HepG2 (cell line): Measurements from ENCODE around the gene RPS28. TPM values are rescaled to one million over a fixed set of nuclear protein-coding genes. Genes with fewer than 3 reads are reported as not detected.

Experiments used
- ATAC-seq: fragments of 200-7000 bp; cut with Tn5 transposase; 3 replicates; pipeline ENCODE4 v1.9.1; 2020; ENCODE audit warnings: mild to moderate bottlenecking, moderate library complexity
- BruUV-seq: library from RNA; stranded (reverse); fragments of 400-500 nt; replicated peaks from 2 replicates; lab custom pipeline; 2021; lab: Mats Ljungman, UMichigan
- CTCF ChIA-PET: fragments of 300-600 bp; formaldehyde crosslinking; extraction: SDS; loops from one replicate; lab custom pipeline; 2021; ENCODE audit warnings: low total read pairs, inconsistent platforms, low intra/inter-chr PET ratio; lab: Yijun Ruan, JAX
- POLR2A ChIA-PET: fragments of 350-600 bp; sonication (Branson Sonifier 250); formaldehyde crosslinking; loops from one replicate; lab custom pipeline; 2020; ENCODE audit warnings: antibody characterized with exemption, inconsistent platforms; lab: Yijun Ruan, JAX
- DNase-seq: peaks from one replicate; pipeline ENCODE4 v3.0.0-alpha.2; 2015; ENCODE audit warnings: low spot score
- FAIRE-seq: peaks from 3 replicates; lab custom pipeline; 2011; peaks lifted over from hg19 to GRCh38; lab: Jason Lieb, UNC
- H2AFZ ChIP-seq: one replicate; pipeline ENCODE4 v1.6.1; 2011; ENCODE audit warnings: low read length, inconsistent platforms
- H3K27ac ChIP-seq: fragments of 300-600 bp; 3 replicates; pipeline ENCODE4 v1.8.0; 2011; ENCODE audit warnings: mixed run types, mild to moderate bottlenecking, mixed read lengths, low read length, inconsistent platforms; ENCODE audit not compliant: insufficient read depth; ENCODE audit errors: extremely low read length
- H3K27me3 ChIP-seq, 2 experiments: fragments of 200-600 bp in 1 of 2; 2 replicates in 1 of 2; 3 replicates in 1 of 2; pipeline versions ENCODE4 v1.6.0 to v1.8.0; 2011; ENCODE audit warnings: low read length in 2 of 2, mild to moderate bottlenecking in 2 of 2, moderate library complexity in 2 of 2, inconsistent platforms in 1 of 2; ENCODE audit not compliant: insufficient read depth in 2 of 2, control insufficient read depth in 1 of 2
- H3K36me3 ChIP-seq, 2 experiments: fragments of 200-600 bp in 1 of 2; replicated peaks in 1 of 2; 2 replicates in 1 of 2; 3 replicates in 1 of 2; pipeline versions ENCODE4 v1.5.1 to v1.8.0; 2011; ENCODE audit warnings: low read length in 2 of 2, inconsistent platforms in 1 of 2; ENCODE audit not compliant: insufficient read depth in 2 of 2, control insufficient read depth in 1 of 2
- H3K4me1 ChIP-seq: 2 replicates; pipeline ENCODE4 v1.5.1; 2012; ENCODE audit warnings: low read length, inconsistent platforms; ENCODE audit not compliant: insufficient read depth
- H3K4me2 ChIP-seq: 2 replicates; pipeline ENCODE4 v1.6.0; 2011; ENCODE audit warnings: low read depth, low read length, inconsistent platforms
- H3K4me3 ChIP-seq, 3 experiments: fragments of 200-600 bp in 1 of 3; sonication (generic), shearing (Covaris generic) in 1 of 3; replicated peaks in 1 of 3; 2 replicates each; pipeline ENCODE4 v1.5.1; 2011 to 2016; ENCODE audit warnings: low read length in 3 of 3, inconsistent platforms in 2 of 3, low read depth in 2 of 3, mild to moderate bottlenecking in 2 of 3, control low read depth in 1 of 3, mixed read lengths in 1 of 3; ENCODE audit not compliant: insufficient read depth in 1 of 3
- H3K79me2 ChIP-seq: one replicate; pipeline ENCODE4 v1.6.1; 2011; ENCODE audit warnings: low read length, inconsistent platforms; ENCODE audit not compliant: insufficient read depth
- H3K9ac ChIP-seq: 2 replicates; pipeline ENCODE4 v1.6.0; 2011; ENCODE audit warnings: mild to moderate bottlenecking, low read depth, low read length, inconsistent platforms; ENCODE audit not compliant: insufficient read depth
- H3K9me3 ChIP-seq: 2 replicates; pipeline ENCODE4 v1.5.1; 2012; ENCODE audit warnings: mild to moderate bottlenecking, low read length
- H4K20me1 ChIP-seq: 2 replicates; pipeline ENCODE4 v1.6.0; 2011; ENCODE audit warnings: inconsistent platforms, mild to moderate bottlenecking, low read length, moderate library complexity; ENCODE audit not compliant: insufficient read depth
- GABPB1 ChIP-seq: IDR thresholded peaks from 2 replicates; pipeline ENCODE4 v1.6.1; 2016; ENCODE audit warnings: mild to moderate bottlenecking, missing genetic modification reagents, moderate library complexity, missing compliant biosample characterization
- HMG20A ChIP-seq: IDR thresholded peaks from 2 replicates; pipeline ENCODE4 v1.6.1; 2016; ENCODE audit warnings: borderline replicate concordance
- MBD4 ChIP-seq: IDR thresholded peaks from 2 replicates; pipeline ENCODE4 v1.6.1; 2012; ENCODE audit warnings: low read length, inconsistent platforms, borderline replicate concordance
- NFATC3 ChIP-seq: sonication (generic); formaldehyde crosslinking; IDR thresholded peaks from 2 replicates; pipeline ENCODE4 v1.5.1; 2020; ENCODE audit warnings: mild to moderate bottlenecking, missing genetic modification reagents
- NR2C2 ChIP-seq: sonication (generic); formaldehyde crosslinking; IDR thresholded peaks from 2 replicates; pipeline ENCODE4 v1.4.0; 2020; ENCODE audit warnings: missing genetic modification reagents, mild to moderate bottlenecking, moderate library complexity, borderline replicate concordance
- PRPF4 ChIP-seq: fragments of 200-400 bp; formaldehyde crosslinking; IDR thresholded peaks from 2 replicates; pipeline ENCODE4 v1.6.1; 2016; ENCODE audit warnings: low read length, low read depth; ENCODE audit not compliant: poor library complexity, severe bottlenecking
- SSRP1 ChIP-seq: IDR thresholded peaks from 2 replicates; pipeline ENCODE4 v1.6.1; 2016; ENCODE audit warnings: control low read depth
- TMF1 ChIP-seq: sonication (generic); formaldehyde crosslinking; IDR thresholded peaks from 2 replicates; pipeline ENCODE4 v1.8.1; 2022; ENCODE audit warnings: low read depth, missing genetic modification reagents
- ZFP37 ChIP-seq: sonication (generic); formaldehyde crosslinking; IDR thresholded peaks from 2 replicates; pipeline ENCODE4 v1.4.0; 2020; ENCODE audit warnings: missing genetic modification reagents, borderline replicate concordance
- ZFP62 ChIP-seq: sonication (generic); formaldehyde crosslinking; IDR thresholded peaks from 2 replicates; pipeline ENCODE4 v1.4.0; 2020; ENCODE audit warnings: missing genetic modification reagents
- ZNF296 ChIP-seq: sonication (generic); formaldehyde crosslinking; conservative IDR thresholded peaks from 2 replicates; pipeline ENCODE4 v1.5.0; 2020; ENCODE audit warnings: mild to moderate bottlenecking, missing genetic modification reagents
- ZNF615 ChIP-seq: sonication (generic); formaldehyde crosslinking; IDR thresholded peaks from 2 replicates; pipeline ENCODE4 v1.5.0; 2020; ENCODE audit warnings: mild to moderate bottlenecking, missing genetic modification reagents, borderline replicate concordance
- WGBS: methylation state at CpG from one replicate; pipeline ENCODE4 v1.1.6; 2017; ENCODE audit warnings: low lambda C conversion rate; 5-methylcytosine and 5-hydroxymethylcytosine counted together
- in situ Hi-C: cut with HindIII; loops from 2 replicates; pipeline ENCODE4 v1.10.0; 2017; ENCODE audit warnings: low pct_unique_long_range_greater_than_20kb; ENCODE audit not compliant: extremely low pct_ligation_motif_present
- intact Hi-C: fragments of 100-400 bp; cut with micrococcal nuclease; formaldehyde crosslinking; loops from one replicate; pipeline ENCODE4 v1.10.0; 2022; ENCODE audit not compliant: unreplicated experiment
- polyA plus RNA-seq, 8 experiments: library from polyadenylated mRNA; depleted of rRNA in 3 of 8; stranded (reverse) in 7 of 8; unstranded in 1 of 8; fragments of >200 nt; fragmentation: Illumina TruSeq in 4 of 8; extraction: Trizol in 4 of 8; gene quantifications; 2 replicates each; pipeline versions ENCODE4 v1.2.1 to v1.2.3, GENCODE V29; 2011 to 2016; ENCODE audit warnings: low read depth in 4 of 8, missing spikeins in 1 of 8, mixed read lengths in 1 of 8; ENCODE audit not compliant: insufficient read depth in 1 of 8
- total RNA-seq, 5 experiments: library from RNA; depleted of rRNA; stranded (reverse); fragments of >200 nt; fragmentation: Illumina TruSeq; extraction: Trizol; gene quantifications; 2 replicates each; pipeline ENCODE4 v1.2.3, GENCODE V29; 2016; ENCODE audit warnings: low read depth in 1 of 5
- TF ChIP-seq, protein P1 (sequence below): sonication (generic); formaldehyde crosslinking; IDR thresholded peaks from 2 replicates; pipeline ENCODE4 v1.5.0; 2020; ENCODE audit warnings: missing genetic modification reagents, mild to moderate bottlenecking, borderline replicate concordance
- TF ChIP-seq, protein P2 (sequence below): sonication (generic); formaldehyde crosslinking; IDR thresholded peaks from 2 replicates; pipeline ENCODE4 v1.4.0; 2020; ENCODE audit warnings: missing genetic modification reagents
- TF ChIP-seq, protein P3 (sequence below): sonication (generic); formaldehyde crosslinking; IDR thresholded peaks from 2 replicates; pipeline ENCODE4 v1.5.0; 2020; ENCODE audit warnings: missing genetic modification reagents, mild to moderate bottlenecking, borderline replicate concordance

RPS28 gene
- total and polyA plus RNA-seq, 2 of the 13 experiments (the other 11 are each of a cell fraction or from before 2014, with no cell fraction given) = 281 to 545 TPM

DNA sequence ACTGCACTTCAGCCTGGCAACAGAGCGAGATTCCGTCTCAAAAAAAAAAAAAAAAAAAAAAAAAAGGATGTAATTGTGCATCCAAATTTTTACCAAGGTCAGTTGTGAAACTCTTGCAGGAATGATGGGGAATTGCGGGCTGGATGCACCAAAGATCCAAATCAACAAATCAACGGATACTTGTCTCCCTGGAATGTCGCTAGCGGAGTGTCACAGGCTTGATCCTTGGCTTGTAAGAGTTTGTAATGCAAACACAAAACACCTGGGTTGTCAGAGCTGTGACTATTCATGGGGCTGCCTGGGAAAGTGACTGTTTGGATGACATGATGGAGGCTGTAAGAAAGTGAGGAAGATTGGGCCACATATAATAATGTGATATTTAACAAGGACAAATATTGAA lies 17.5 kb downstream of the RPS28 start:
- DNase-seq = no peak
- Histone ChIP-seq H3K4me3 (no peak overlapping the region), H3K27ac (no peak overlapping the region), H3K79me2 (no peaks in the 10 kb centered on the region), H2AFZ (no peak overlapping the region), H3K36me3 (no peaks in the 10 kb centered on the region), H3K9me3 (no peaks in the 10 kb centered on the region), H4K20me1 (no peaks in the 10 kb centered on the region), H3K27me3 (peaks cover 6 to 39% of the 10 kb centered on the region in 2 experiments), H3K4me2 (no peak overlapping the region), H3K4me1 (peaks cover 71% of the 10 kb centered on the region), H3K9ac (no peak overlapping the region)
- ChIA-PET CTCF (no interaction called here), POLR2A (interaction anchor here (1.4 kb wide), 1 partner anchor 175 kb away, joined by 6 read pairs; the partner anchor contains the start of gene ZNF414)
- TF ChIP-seq ZFP62 (CRISPR knock-in tag) = no peak
- TF ChIP-seq, protein P1, sequence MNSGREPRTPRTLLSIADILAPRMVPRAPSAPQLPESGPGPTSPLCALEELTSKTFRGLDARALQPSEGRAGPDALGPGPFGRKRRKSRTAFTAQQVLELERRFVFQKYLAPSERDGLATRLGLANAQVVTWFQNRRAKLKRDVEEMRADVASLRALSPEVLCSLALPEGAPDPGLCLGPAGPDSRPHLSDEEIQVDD (CRISPR knock-in tag) = no peak
- TF ChIP-seq MBD4 = no peak
- TF ChIP-seq HMG20A = no peak
- TF ChIP-seq ZFP37 (CRISPR knock-in tag) = no peak
- TF ChIP-seq GABPB1 = no peak
- TF ChIP-seq PRPF4 = no peak
- TF ChIP-seq TMF1 (CRISPR knock-in tag) = no peak
- no peak for TF ChIP-seq ZNF296 (CRISPR knock-in tag)
- TF ChIP-seq, protein P2, sequence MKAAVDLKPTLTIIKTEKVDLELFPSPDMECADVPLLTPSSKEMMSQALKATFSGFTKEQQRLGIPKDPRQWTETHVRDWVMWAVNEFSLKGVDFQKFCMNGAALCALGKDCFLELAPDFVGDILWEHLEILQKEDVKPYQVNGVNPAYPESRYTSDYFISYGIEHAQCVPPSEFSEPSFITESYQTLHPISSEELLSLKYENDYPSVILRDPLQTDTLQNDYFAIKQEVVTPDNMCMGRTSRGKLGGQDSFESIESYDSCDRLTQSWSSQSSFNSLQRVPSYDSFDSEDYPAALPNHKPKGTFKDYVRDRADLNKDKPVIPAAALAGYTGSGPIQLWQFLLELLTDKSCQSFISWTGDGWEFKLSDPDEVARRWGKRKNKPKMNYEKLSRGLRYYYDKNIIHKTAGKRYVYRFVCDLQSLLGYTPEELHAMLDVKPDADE (CRISPR knock-in tag) = no peak
- TF ChIP-seq NFATC3 (CRISPR knock-in tag) = no peak
- no peak for TF ChIP-seq NR2C2 (CRISPR knock-in tag)
- TF ChIP-seq SSRP1 (CRISPR knock-in tag) = no peak
- TF ChIP-seq, protein P3, sequence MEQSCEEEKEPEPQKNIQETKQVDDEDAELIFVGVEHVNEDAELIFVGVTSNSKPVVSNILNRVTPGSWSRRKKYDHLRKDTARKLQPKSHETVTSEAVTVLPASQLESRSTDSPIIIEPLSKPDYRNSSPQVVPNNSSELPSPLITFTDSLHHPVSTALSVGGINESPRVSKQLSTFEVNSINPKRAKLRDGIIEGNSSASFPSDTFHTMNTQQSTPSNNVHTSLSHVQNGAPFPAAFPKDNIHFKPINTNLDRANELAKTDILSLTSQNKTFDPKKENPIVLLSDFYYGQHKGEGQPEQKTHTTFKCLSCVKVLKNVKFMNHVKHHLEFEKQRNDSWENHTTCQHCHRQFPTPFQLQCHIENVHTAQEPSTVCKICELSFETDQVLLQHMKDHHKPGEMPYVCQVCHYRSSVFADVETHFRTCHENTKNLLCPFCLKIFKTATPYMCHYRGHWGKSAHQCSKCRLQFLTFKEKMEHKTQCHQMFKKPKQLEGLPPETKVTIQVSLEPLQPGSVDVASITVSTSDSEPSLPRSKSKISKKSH = no peak
- no peak for TF ChIP-seq ZNF615 (CRISPR knock-in tag)
- intact Hi-C loops = no loop called here
- BruUV-seq = no TSS peak
- ATAC-seq = no peak
- WGBS = 19% methylated on average over 6 of the region's 6 CpGs
- FAIRE-seq = no peak
- in situ Hi-C loops = no loop called here
